BE2C (cell line): ENCODE measurements around the gene GSTM5.

ENCODE experiments used
- DNase-seq: peaks from one replicate; pipeline ENCODE4 v3.0.0-alpha.2; 2020
- H3K27me3 ChIP-seq: fragments of 250-450 bp; sonication (Bioruptor Pico); 2 replicates; pipeline ENCODE4 v1.5.1; 2020; ENCODE audit warnings: mild to moderate bottlenecking
- H3K36me3 ChIP-seq: fragments of 250-450 bp; sonication (Bioruptor Pico); 2 replicates; pipeline ENCODE4 v1.5.1; 2020; ENCODE audit warnings: mild to moderate bottlenecking
- H3K4me1 ChIP-seq: fragments of 250-450 bp; sonication (Bioruptor Pico); 2 replicates; pipeline ENCODE4 v1.5.1; 2020
- H3K4me3 ChIP-seq: 2 replicates; pipeline ENCODE4 v1.5.1; 2011; ENCODE audit warnings: low read depth, low read length
- H3K9me3 ChIP-seq: fragments of 250-450 bp; sonication (Bioruptor Pico); 2 replicates; pipeline ENCODE4 v1.5.1; 2020
- TF ChIP-seq, protein P1 (sequence below): IDR thresholded peaks from 2 replicates; pipeline ENCODE4 v1.5.1; 2012; ENCODE audit warnings: mild to moderate bottlenecking, low read depth, low read length

GSTM5 gene

DNA sequence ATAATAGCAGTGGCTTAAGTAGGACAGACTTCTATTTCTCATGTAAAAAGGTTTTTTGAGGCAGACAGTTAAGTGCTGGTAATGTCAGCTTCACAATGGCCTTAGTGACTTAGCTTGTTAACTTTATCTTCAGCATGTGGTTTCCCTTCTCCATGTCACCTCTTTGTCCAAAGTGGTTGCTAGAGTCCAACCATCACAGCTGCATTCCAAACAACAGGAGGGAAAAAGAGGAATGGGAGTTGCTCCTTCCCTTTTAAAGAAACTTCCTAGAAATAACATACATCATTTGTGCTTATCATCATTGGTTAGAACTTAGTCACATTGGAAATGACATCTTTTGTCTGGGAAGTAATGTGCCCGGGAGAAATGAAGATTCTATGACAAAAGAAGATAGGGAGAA lies 9.9 kb downstream of the GSTM5 start:
- no peak for DNase-seq
- no peaks in the 10 kb centered on the region for H3K9me3 ChIP-seq
- no peak overlapping the region for H3K4me3 ChIP-seq
- H3K27me3 ChIP-seq: no peaks in the 10 kb centered on the region
- TF ChIP-seq, protein P1, sequence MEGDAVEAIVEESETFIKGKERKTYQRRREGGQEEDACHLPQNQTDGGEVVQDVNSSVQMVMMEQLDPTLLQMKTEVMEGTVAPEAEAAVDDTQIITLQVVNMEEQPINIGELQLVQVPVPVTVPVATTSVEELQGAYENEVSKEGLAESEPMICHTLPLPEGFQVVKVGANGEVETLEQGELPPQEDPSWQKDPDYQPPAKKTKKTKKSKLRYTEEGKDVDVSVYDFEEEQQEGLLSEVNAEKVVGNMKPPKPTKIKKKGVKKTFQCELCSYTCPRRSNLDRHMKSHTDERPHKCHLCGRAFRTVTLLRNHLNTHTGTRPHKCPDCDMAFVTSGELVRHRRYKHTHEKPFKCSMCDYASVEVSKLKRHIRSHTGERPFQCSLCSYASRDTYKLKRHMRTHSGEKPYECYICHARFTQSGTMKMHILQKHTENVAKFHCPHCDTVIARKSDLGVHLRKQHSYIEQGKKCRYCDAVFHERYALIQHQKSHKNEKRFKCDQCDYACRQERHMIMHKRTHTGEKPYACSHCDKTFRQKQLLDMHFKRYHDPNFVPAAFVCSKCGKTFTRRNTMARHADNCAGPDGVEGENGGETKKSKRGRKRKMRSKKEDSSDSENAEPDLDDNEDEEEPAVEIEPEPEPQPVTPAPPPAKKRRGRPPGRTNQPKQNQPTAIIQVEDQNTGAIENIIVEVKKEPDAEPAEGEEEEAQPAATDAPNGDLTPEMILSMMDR: no peak
- no peaks in the 10 kb centered on the region for H3K4me1 ChIP-seq
- H3K36me3 ChIP-seq: no peaks in the 10 kb centered on the region

DNA sequence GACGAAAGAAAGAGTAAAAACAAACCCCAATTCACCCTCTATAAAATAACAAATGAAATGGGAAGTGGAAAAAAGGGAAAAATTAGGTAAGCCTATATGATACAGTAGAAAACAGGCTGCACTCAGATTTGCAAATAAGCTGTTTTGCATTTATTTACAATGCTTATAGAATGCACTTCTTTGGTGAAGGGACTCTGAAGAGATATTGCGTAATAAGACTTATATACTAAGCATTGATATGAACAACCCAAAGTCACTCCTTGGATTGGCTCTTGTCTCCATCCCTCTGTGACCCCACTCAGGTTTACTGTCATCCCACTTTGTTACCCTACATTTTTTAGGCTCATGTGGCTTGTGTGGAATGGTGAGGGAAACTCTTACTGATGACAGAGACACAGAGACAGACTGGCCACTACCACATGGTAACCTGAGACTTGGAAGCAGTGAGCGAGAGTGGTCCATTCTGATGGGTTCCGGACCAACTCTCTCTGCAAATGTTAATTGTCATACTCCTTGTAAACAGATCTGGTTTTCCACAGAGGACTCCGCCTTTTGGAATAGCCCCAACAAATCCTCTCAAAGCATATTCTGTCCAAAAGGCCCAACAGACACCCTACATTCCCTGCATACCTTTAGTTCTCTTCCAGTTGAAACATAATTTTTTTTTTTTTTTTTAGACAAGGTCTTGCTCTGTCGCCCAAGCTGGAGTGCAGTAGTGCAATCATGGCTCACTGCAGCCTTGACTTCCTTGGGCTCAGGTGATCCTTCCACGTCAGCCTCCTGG lies 11.0 kb downstream of the GSTM5 start:
- Histone ChIP-seq H3K27me3 (no peaks in the 10 kb centered on the region), H3K36me3 (no peaks in the 10 kb centered on the region), H3K9me3 (no peaks in the 10 kb centered on the region), H3K4me3 (no peak overlapping the region), H3K4me1 (no peaks in the 10 kb centered on the region)
- DNase-seq: no peak
- TF ChIP-seq, protein P1: no peak

DNA sequence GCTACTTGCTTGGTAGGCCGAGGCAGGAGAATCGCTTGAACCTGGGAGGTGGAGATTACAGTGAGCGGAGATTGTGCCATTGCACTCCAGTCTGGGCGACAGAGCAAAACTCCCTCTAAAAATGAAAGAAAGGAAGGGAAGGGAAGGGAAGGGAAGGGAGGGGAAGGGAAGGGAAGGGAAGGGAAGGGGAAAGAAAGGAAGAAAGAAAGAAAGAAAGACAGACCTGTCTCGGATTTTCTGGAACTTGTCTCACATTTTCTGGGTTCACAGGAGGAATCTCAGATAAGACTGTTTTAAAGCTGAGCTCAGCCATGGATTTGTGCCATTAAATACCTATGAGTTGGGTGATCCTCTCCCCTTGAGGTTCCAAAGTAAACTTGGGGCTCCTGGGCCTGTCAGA lies 12.9 kb downstream of the GSTM5 start:
- TF ChIP-seq, protein P1: no peak
- DNase-seq: no peak
- Histone ChIP-seq H3K36me3 (no peaks in the 10 kb centered on the region), H3K9me3 (no peaks in the 10 kb centered on the region), H3K4me1 (no peaks in the 10 kb centered on the region), H3K27me3 (no peaks in the 10 kb centered on the region), H3K4me3 (no peak overlapping the region)

DNA sequence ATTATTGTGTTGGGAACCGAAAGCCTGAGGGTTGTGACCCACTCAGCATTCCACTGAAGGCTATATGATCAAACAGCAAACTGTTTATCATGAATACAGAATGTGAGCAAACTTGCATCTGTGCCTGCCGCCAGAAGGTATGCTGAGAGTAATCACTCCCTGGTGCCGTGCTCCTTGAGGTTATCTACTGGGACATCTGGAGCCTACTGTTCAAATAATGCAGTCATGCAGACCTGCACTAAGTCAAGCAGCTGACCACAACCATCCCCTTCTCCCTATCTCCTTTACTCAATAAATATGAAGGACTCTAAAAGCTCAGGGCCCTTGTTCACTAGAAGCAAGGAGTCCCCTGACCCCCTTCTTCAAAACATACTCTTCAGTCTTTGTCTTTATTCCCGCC lies 13.5 kb downstream of the GSTM5 start:
- TF ChIP-seq, protein P1: no peak
- H3K4me3 ChIP-seq: no peak overlapping the region

DNA sequence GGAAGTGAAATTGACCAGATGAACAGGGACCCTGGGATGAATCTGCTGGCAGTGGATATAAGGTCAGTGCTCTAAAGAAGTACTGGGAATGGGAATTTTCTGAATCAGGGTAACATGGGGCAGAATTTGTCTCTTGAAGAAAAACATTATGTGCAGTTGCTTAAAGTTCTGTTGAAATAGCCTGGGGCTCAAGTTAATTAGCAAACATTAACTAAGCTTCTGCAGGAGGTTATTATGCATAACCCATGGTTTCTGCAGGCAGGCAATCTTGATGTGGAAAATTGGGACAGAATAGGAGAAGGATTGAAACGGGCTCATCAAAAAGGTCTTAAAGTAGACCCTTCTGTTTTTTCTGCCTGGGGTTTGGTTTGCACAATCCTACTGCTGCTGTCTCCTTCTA lies 14.0 kb downstream of the GSTM5 start:
- TF ChIP-seq, protein P1: no peak

More for the DNA sequence above, 13.5 kb downstream of the GSTM5 start:
- H3K36me3 ChIP-seq: no peaks in the 10 kb centered on the region
- no peak for DNase-seq
- H3K27me3 ChIP-seq: no peaks in the 10 kb centered on the region
- H3K9me3 ChIP-seq: no peaks in the 10 kb centered on the region
- H3K4me1 ChIP-seq: no peaks in the 10 kb centered on the region

DNA sequence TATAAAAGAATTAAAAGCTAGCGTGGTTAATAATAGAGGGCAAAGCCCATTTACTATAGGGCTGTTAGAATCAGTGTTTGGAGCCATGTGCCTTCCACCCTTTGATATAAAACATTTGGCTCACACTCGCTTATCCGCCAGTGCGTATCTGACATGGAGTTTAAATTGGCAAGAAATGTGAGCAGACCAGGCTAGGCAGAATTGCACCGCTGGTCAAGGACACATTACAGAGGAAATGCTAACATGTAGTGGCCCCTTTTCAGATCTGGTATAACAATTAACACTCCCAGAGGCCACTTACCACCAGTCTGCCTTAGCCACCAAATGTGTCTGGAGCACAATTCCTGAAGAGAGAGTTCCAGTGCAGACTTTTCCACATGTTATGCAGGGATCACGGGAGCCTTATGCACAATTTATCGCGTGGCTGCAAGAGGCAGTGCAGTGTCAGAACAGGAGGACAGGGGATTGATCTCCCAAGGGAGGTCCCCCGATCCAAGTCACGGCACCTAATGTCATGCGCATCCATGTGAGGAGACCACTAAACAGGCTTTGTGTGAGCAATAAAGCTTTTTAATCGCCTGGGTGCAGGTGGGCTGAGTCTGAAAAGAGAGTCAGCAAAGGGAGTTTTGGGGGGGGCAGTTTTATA lies 14.8 kb downstream of the GSTM5 start:
- H3K36me3 ChIP-seq: no peaks in the 10 kb centered on the region
- DNase-seq: no peak
- no peaks in the 10 kb centered on the region for H3K27me3 ChIP-seq
- H3K4me1 ChIP-seq: no peaks in the 10 kb centered on the region
- no peak overlapping the region for H3K4me3 ChIP-seq
- no peaks in the 10 kb centered on the region for H3K9me3 ChIP-seq
- TF ChIP-seq, protein P1: no peak

More for the DNA sequence above, 14.0 kb downstream of the GSTM5 start:
- H3K4me1 ChIP-seq: no peaks in the 10 kb centered on the region
- H3K36me3 ChIP-seq: no peaks in the 10 kb centered on the region
- no peaks in the 10 kb centered on the region for H3K27me3 ChIP-seq
- DNase-seq: no peak
- no peak overlapping the region for H3K4me3 ChIP-seq
- no peaks in the 10 kb centered on the region for H3K9me3 ChIP-seq
